Esophagus muscularis mucosa (tissue), 3 donors: ENCODE data around the gene PCF11.

ENCODE experiments used
- CTCF ChIP-seq, 3 experiments: fragments of 200-600 bp in 2 of 3; fragments of 450-650 bp in 1 of 3; sonication (generic) in 2 of 3; IDR thresholded peaks; one replicate each; pipeline ENCODE4 v1.5.1; 2017 to 2019; ENCODE audit warnings: antibody characterized with exemption in 3 of 3, mild to moderate bottlenecking in 2 of 3, moderate library complexity in 1 of 3
- POLR2A ChIP-seq: fragments of 450-650 bp; IDR thresholded peaks from one replicate; pipeline ENCODE4 v1.6.1; 2017; ENCODE audit warnings: antibody characterized with exemption, moderate library complexity, mild to moderate bottlenecking, low read depth

GRCh38 chr11:83156996-83157593 lies at the start of gene PCF11:
- peak in 1 of 3 experiments; percentile 3 for TF ChIP-seq CTCF (IDR thresholded peaks at IDR 0.05)
- peak; percentile 98 for TF ChIP-seq POLR2A
